K562 (cell line): ENCODE results near the gene TTC16. TPM values are rescaled to one million over a fixed set of nuclear protein-coding genes. Genes with fewer than 3 reads are reported as not detected.

Experiments used
- ATAC-seq: fragments of 200-7000 bp; cut with Tn5 transposase; 3 replicates; pipeline ENCODE4 v1.9.1; 2020; ENCODE audit warnings: moderate library complexity
- BruUV-seq: library from RNA; stranded (reverse); fragments of 400-500 nt; replicated peaks from 2 replicates; lab custom pipeline; 2021; lab: Mats Ljungman, UMichigan
- CTCF ChIA-PET: fragments of 300-600 bp; formaldehyde crosslinking; extraction: SDS; loops from one replicate; lab custom pipeline; 2021; ENCODE audit warnings: low intra/inter-chr PET ratio; lab: Yijun Ruan, JAX
- POLR2A ChIA-PET: fragments of 300-600, 350-650 bp; sonication (Branson Sonifier 250); formaldehyde crosslinking; extraction: SDS; loops from one replicate; lab custom pipeline; 2021; ENCODE audit warnings: antibody characterized with exemption, inconsistent platforms; lab: Yijun Ruan, JAX
- DNase-seq, 4 experiments: peaks; one replicate each; pipeline versions ENCODE4 v3.0.0 to v3.0.0-alpha.2; 2011 to 2018; ENCODE audit warnings: low spot score in 3 of 4, mixed read lengths in 3 of 4; ENCODE audit errors: extremely low read depth in 1 of 4
- FAIRE-seq: peaks from 2 replicates; lab custom pipeline; 2011; peaks lifted over from hg19 to GRCh38; lab: Jason Lieb, UNC
- H2AFZ ChIP-seq: 2 replicates; pipeline ENCODE4 v1.6.0; 2011; ENCODE audit warnings: low read depth, low read length, control low read depth, inconsistent platforms
- H3K27ac ChIP-seq: fragments of 200-600 bp; 3 replicates; pipeline ENCODE4 v1.8.0; 2011; ENCODE audit warnings: low read depth, mild to moderate bottlenecking, control low read depth, inconsistent platforms, low read length, moderate library complexity, mixed read lengths; ENCODE audit errors: extremely low read depth
- H3K27me3 ChIP-seq, 2 experiments: fragments of 300-600 bp in 1 of 2; 2 replicates in 1 of 2; 3 replicates in 1 of 2; pipeline versions ENCODE4 v1.6.0 to v1.8.0; 2011; ENCODE audit warnings: inconsistent platforms in 2 of 2, low read length in 2 of 2, mild to moderate bottlenecking in 1 of 2, mixed read lengths in 1 of 2, moderate library complexity in 1 of 2; ENCODE audit not compliant: control insufficient read depth in 2 of 2, insufficient read depth in 2 of 2
- H3K36me3 ChIP-seq: fragments of 300-600 bp; 3 replicates; pipeline ENCODE4 v1.8.0; 2011; ENCODE audit warnings: mild to moderate bottlenecking, low read length, inconsistent platforms; ENCODE audit not compliant: control insufficient read depth, insufficient read depth
- H3K4me1 ChIP-seq, 2 experiments: fragments of 200-600 bp in 1 of 2; replicated peaks in 1 of 2; 2 replicates in 1 of 2; 3 replicates in 1 of 2; pipeline versions ENCODE4 v1.5.1 to v1.8.0; 2011; ENCODE audit warnings: inconsistent platforms in 2 of 2, low read length in 2 of 2, mild to moderate bottlenecking in 1 of 2, mixed read lengths in 1 of 2, moderate library complexity in 1 of 2; ENCODE audit not compliant: control insufficient read depth in 2 of 2, insufficient read depth in 2 of 2
- H3K4me2 ChIP-seq: 2 replicates; pipeline ENCODE4 v1.6.1; 2011; ENCODE audit warnings: low read length, control low read depth, inconsistent platforms, mixed read lengths; ENCODE audit not compliant: insufficient read depth
- H3K4me3 ChIP-seq: fragments of 200-600 bp; sonication (generic), shearing (Covaris generic); 2 replicates; pipeline ENCODE4 v1.5.1; 2016; ENCODE audit warnings: control low read depth, inconsistent platforms
- H3K79me2 ChIP-seq: fragments of 200-600 bp; 3 replicates; pipeline ENCODE4 v1.8.0; 2011; ENCODE audit warnings: low read length, inconsistent platforms; ENCODE audit not compliant: control insufficient read depth, insufficient read depth
- H3K9ac ChIP-seq, 2 experiments: 2 replicates each; pipeline versions ENCODE4 v1.6.0 to v1.6.1; 2011; ENCODE audit warnings: low read depth in 2 of 2, low read length in 2 of 2, control low read depth in 1 of 2, inconsistent platforms in 1 of 2, mild to moderate bottlenecking in 1 of 2, mixed read lengths in 1 of 2; ENCODE audit not compliant: insufficient read depth in 1 of 2
- H3K9me1 ChIP-seq: one replicate; pipeline ENCODE4 v1.6.0; 2011; ENCODE audit warnings: inconsistent platforms, mild to moderate bottlenecking, low read length, moderate library complexity; ENCODE audit not compliant: control insufficient read depth, insufficient read depth
- H3K9me3 ChIP-seq: replicated peaks from 2 replicates; pipeline ENCODE4 v1.5.1; 2011; ENCODE audit warnings: low read depth, low read length, inconsistent platforms; ENCODE audit not compliant: control insufficient read depth, insufficient read depth
- H4K20me1 ChIP-seq: replicated peaks from 2 replicates; pipeline ENCODE4 v1.6.1; 2011; ENCODE audit warnings: low read length, inconsistent platforms, mixed read lengths; ENCODE audit not compliant: control insufficient read depth, insufficient read depth
- BCOR ChIP-seq: fragments of 450-650 bp; IDR thresholded peaks from 2 replicates; pipeline ENCODE4 v1.6.1; 2016
- CEBPG ChIP-seq, 3 experiments: fragments of 200-800 bp in 1 of 3; sonication (Bioruptor generic) in 1 of 3; sonication (generic) in 1 of 3; formaldehyde crosslinking in 1 of 3; IDR thresholded peaks in 2 of 3; conservative IDR thresholded peaks in 1 of 3; 2 replicates each; pipeline versions ENCODE4 v1.6.1 to v1.8.0; 2016 to 2022; ENCODE audit warnings: missing compliant biosample characterization in 2 of 3, missing genetic modification characterization in 2 of 3, mild to moderate bottlenecking in 1 of 3, missing genetic modification reagents in 1 of 3
- ELF1 ChIP-seq: fragments of 200-800 bp; sonication (Bioruptor generic); IDR thresholded peaks from 2 replicates; pipeline ENCODE4 v1.6.1; 2016; ENCODE audit warnings: missing genetic modification characterization, missing compliant biosample characterization
- FOXJ2 ChIP-seq: fragments of 200-800 bp; sonication (Bioruptor generic); IDR thresholded peaks from 2 replicates; pipeline ENCODE4 v1.6.1; 2016; ENCODE audit warnings: missing genetic modification characterization, missing compliant biosample characterization
- MBD2 ChIP-seq: sonication (generic); IDR thresholded peaks from 2 replicates; pipeline ENCODE4 v1.6.1; 2016; ENCODE audit warnings: low read depth, borderline replicate concordance
- MYNN ChIP-seq, 2 experiments: sonication (generic); formaldehyde crosslinking in 1 of 2; IDR thresholded peaks; 2 replicates each; pipeline versions ENCODE4 v1.5.0 to v1.6.1; 2016 to 2020; ENCODE audit warnings: antibody characterized with exemption in 1 of 2, missing genetic modification reagents in 1 of 2
- NR2C1 ChIP-seq, 2 experiments: fragments of 450-650 bp; IDR thresholded peaks; 2 replicates each; pipeline ENCODE4 v1.6.1; 2017; ENCODE audit warnings: mild to moderate bottlenecking in 2 of 2, antibody characterized with exemption in 1 of 2, inconsistent platforms in 1 of 2, missing compliant biosample characterization in 1 of 2, missing genetic modification characterization in 1 of 2
- NR2C2 ChIP-seq, 2 experiments: fragments of 200-800 bp in 1 of 2; sonication (Bioruptor generic) in 1 of 2; sonication (generic) in 1 of 2; formaldehyde crosslinking in 1 of 2; IDR thresholded peaks; 2 replicates each; pipeline versions ENCODE4 v1.6.1 to v1.8.0; 2016 to 2022; ENCODE audit warnings: mild to moderate bottlenecking in 1 of 2, missing compliant biosample characterization in 1 of 2, missing genetic modification characterization in 1 of 2, missing genetic modification reagents in 1 of 2
- PML ChIP-seq: IDR thresholded peaks from 2 replicates; pipeline ENCODE4 v1.6.1; 2012; ENCODE audit warnings: low read length, inconsistent platforms
- PYGO2 ChIP-seq: fragments of 450-650 bp; IDR thresholded peaks from 2 replicates; pipeline ENCODE4 v1.6.1; 2016; ENCODE audit warnings: mild to moderate bottlenecking, missing genetic modification characterization, moderate library complexity, missing compliant biosample characterization
- RBFOX2 ChIP-seq: fragments of 200-400 bp; formaldehyde crosslinking; IDR thresholded peaks from 2 replicates; pipeline ENCODE4 v1.6.1; 2017; ENCODE audit warnings: low read depth, mild to moderate bottlenecking, low read length, moderate library complexity
- SRSF3 ChIP-seq: fragments of 200-400 bp; formaldehyde crosslinking; IDR thresholded peaks from 2 replicates; pipeline ENCODE4 v1.6.1; 2016; ENCODE audit warnings: mild to moderate bottlenecking, low read length, moderate library complexity; ENCODE audit not compliant: insufficient read depth
- TBL1XR1 ChIP-seq, 2 experiments: IDR thresholded peaks; 2 replicates each; pipeline ENCODE4 v1.6.1; 2012; ENCODE audit warnings: improper control_type of control experiment in 2 of 2, low read length in 2 of 2, mild to moderate bottlenecking in 1 of 2
- TRIM24 ChIP-seq, 2 experiments: fragments of 450-650 bp; IDR thresholded peaks; 2 replicates each; pipeline ENCODE4 v1.6.1; 2016
- ZNF274 ChIP-seq: IDR thresholded peaks from 2 replicates; pipeline ENCODE4 v1.6.1; 2011; ENCODE audit warnings: low read depth, mild to moderate bottlenecking, low read length, moderate library complexity, borderline replicate concordance
- ZNF586 ChIP-seq: fragments of 450-650 bp; formaldehyde crosslinking; conservative IDR thresholded peaks from 2 replicates; pipeline ENCODE4 v1.4.0; 2020; ENCODE audit warnings: mild to moderate bottlenecking, moderate library complexity
- ZNF717 ChIP-seq: fragments of 250-450 bp; sonication (Bioruptor Pico); IDR thresholded peaks from 2 replicates; pipeline ENCODE4 v1.5.0; 2021
- ZNF75A ChIP-seq: fragments of 450-650 bp; formaldehyde crosslinking; IDR thresholded peaks from 2 replicates; pipeline ENCODE4 v1.4.0; 2020; ENCODE audit warnings: mild to moderate bottlenecking
- ZNF766 ChIP-seq: fragments of 200-800 bp; sonication (Bioruptor generic); conservative IDR thresholded peaks from 2 replicates; pipeline ENCODE4 v1.6.1; 2016; ENCODE audit warnings: missing genetic modification characterization, missing compliant biosample characterization
- WGBS: fragments of 100-300 bp; shearing (Covaris generic); methylation state at CpG from one replicate; pipeline ENCODE4 v1.1.6; 2016; ENCODE audit warnings: low coverage, mixed read lengths; ENCODE audit not compliant: insufficient coverage; ENCODE audit errors: missing lambda C conversion rate; 5-methylcytosine and 5-hydroxymethylcytosine counted together
- in situ Hi-C: fragments of 300-500 bp; cut with MboI; formaldehyde crosslinking; loops from 4 replicates; pipeline ENCODE4 v1.15.0; 2018; ENCODE audit warnings: inconsistent platforms, mixed read lengths
- intact Hi-C: fragments of 100-400 bp; cut with micrococcal nuclease; formaldehyde crosslinking; loops from 2 replicates; pipeline ENCODE4 v1.14.2; 2022
- polyA plus RNA-seq, 8 experiments: library from polyadenylated mRNA; depleted of rRNA in 4 of 8; stranded (reverse) in 5 of 8; unstranded in 3 of 8; fragments of >200 nt; fragmentation: Nextera tagmentation in 2 of 8; fragmentation: Illumina TruSeq in 1 of 8; extraction: Ambion mirVana in 2 of 8; extraction: Trizol in 1 of 8; gene quantifications; 2 replicates each; pipeline versions ENCODE4 v1.2.1 to v1.2.3, GENCODE V29; 2011 to 2014; ENCODE audit warnings: inconsistent platforms in 1 of 8, missing spikeins in 1 of 8
- total RNA-seq, 7 experiments: library from RNA; depleted of rRNA in 6 of 7; stranded (reverse); fragments of >200 nt in 6 of 7; fragmentation: Illumina TruSeq in 2 of 7; extraction: Trizol in 2 of 7; gene quantifications; 2 replicates each; pipeline versions ENCODE4 v1.2.1 to v1.2.3, GENCODE V29; 2011 to 2021; ENCODE audit warnings: low replicate concordance in 1 of 7

TTC16 gene
- total and polyA plus RNA-seq, 9 of the 15 experiments (the other 6 are each of a cell fraction or from before 2014, with no cell fraction given) = 0.11 TPM; not detected in 8

GRCh38 chr9:127694890-127695720 lies 20.8 kb upstream of the TTC16 start:
- TF ChIP-seq PYGO2 (tag) (no peak), BCOR (no peak), ZNF766 (no peak), NR2C2 (CRISPR knock-in tag; IDR thresholded peaks at IDR 0.05) (no peak), NR2C2 (tag; IDR thresholded peaks at IDR 0.05) (no peak), FOXJ2 (no peak), CEBPG (CRISPR knock-in tag; IDR thresholded peaks at IDR 0.05) (no peak), CEBPG (tag; conservative IDR thresholded peaks at IDR 0.05 in 1 of 2, IDR thresholded peaks at IDR 0.05 in 1 of 2) (no peak), RBFOX2 (no peak), TRIM24 (IDR thresholded peaks at IDR 0.05) (no peak), TBL1XR1 (IDR thresholded peaks at IDR 0.05; ENCODE audit: low read length in 2 of 2) (no peak), ZNF717 (no peak), NR2C1 (IDR thresholded peaks at IDR 0.05) (no peak), NR2C1 (tag; IDR thresholded peaks at IDR 0.05) (no peak), ZNF75A (CRISPR knock-in tag) (no peak), SRSF3 (no peak), PML (no peak), MBD2 (no peak), ELF1 (tag) (no peak), ZNF274 (no peak), MYNN (IDR thresholded peaks at IDR 0.05) (no peak), MYNN (CRISPR knock-in tag; IDR thresholded peaks at IDR 0.05) (no peak), ZNF586 (CRISPR knock-in tag) (no peak)

More at GRCh38 chr9:127694890-127695720, 20.8 kb upstream of the TTC16 start:
- DNase-seq (no peak), ATAC-seq (no peak), FAIRE-seq (no peak)
- H3K4me1 ChIP-seq = peaks cover 15 to 16% of the 10 kb centered on the region in 2 experiments
- H4K20me1 ChIP-seq = no peaks in the 10 kb centered on the region
- in situ Hi-C loops = no loop called here
- POLR2A ChIA-PET = interaction anchor here (0.9 to 1.8 kb wide), 2 partner anchors 10 to 14 kb away, joined by 3 to 6 read pairs; no protein-coding TSS in a partner anchor
- no peak overlapping the region for H2AFZ ChIP-seq
- no peaks in the 10 kb centered on the region for H3K27me3 ChIP-seq
- H3K4me3 ChIP-seq = no peak overlapping the region
- BruUV-seq = no TSS peak
- 45% methylated on average over 9 of the region's 9 CpGs for WGBS
- H3K9me1 ChIP-seq = no peaks in the 10 kb centered on the region
- CTCF ChIA-PET = no interaction called here
- no peak overlapping the region for H3K27ac ChIP-seq
- H3K36me3 ChIP-seq = no peaks in the 10 kb centered on the region; the same call in 2 of the 3 replicates
- H3K79me2 ChIP-seq = no peaks in the 10 kb centered on the region
- H3K9me3 ChIP-seq = no peaks in the 10 kb centered on the region
- intact Hi-C loops = no loop called here
- no peak overlapping the region for H3K9ac ChIP-seq
- H3K4me2 ChIP-seq = no peak overlapping the region
